ENCODE measurements around the gene ECI2. TPM values are rescaled to one million over a fixed set of nuclear protein-coding genes. Genes with fewer than 3 reads are reported as not detected.

The ECI2 gene
- total and polyA plus RNA-seq, 2 of the 13 experiments (the other 11 are each of a cell fraction or from before 2014, with no cell fraction given): 78.5 to 228 TPM

DNA sequence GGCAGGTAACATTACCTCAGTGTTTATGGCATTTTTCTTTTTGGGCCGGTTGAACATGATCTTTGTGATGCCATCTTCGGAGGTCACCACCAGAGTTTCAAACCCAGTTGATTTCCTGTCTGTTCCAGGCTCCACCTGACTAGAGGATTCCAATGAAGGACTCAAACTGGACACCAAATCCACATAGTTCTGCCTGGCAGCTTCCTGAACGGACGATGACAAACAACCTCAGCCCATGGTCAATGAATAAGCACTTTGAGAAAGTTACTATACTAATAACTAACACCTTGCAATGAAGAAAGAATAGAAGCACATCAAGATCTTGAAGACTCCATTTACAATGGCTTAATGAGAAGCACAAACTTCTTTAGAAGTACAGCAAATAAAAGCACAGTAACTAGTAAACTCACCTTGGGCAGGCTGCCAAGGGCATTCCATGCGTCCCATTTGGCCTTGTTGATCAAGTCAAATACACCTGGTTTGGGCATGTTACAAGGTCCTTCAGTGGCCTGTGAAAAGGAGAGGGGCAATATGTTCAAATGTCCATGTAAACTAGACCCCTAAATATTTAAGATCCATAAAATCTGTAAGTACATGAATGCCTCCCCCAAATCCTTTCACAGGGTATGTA lies 4.9 kb downstream of the ECI2 start (continued):
- TF ChIP-seq MAF1 (CRISPR knock-in tag; IDR thresholded peaks at IDR 0.05; ENCODE audit: borderline replicate concordance) (no peak), SOX6 (IDR thresholded peaks at IDR 0.05) (no peak), SOX6 (CRISPR knock-in tag; IDR thresholded peaks at IDR 0.05) (peak; percentile 61), ZC3H13 (CRISPR knock-in tag; IDR thresholded peaks at IDR 0.05) (no peak), ZNF333 (CRISPR knock-in tag; IDR thresholded peaks at IDR 0.05; ENCODE audit: borderline replicate concordance) (no peak), ZNF256 (CRISPR knock-in tag; conservative IDR thresholded peaks at IDR 0.05) (no peak), ZNF790 (CRISPR knock-in tag; IDR thresholded peaks at IDR 0.05; ENCODE audit: borderline replicate concordance) (no peak), HDAC6 (IDR thresholded peaks at IDR 0.05; ENCODE audit: low read depth, low read length) (no peak), RFXAP (CRISPR knock-in tag; IDR thresholded peaks at IDR 0.05; ENCODE audit: borderline replicate concordance) (no peak), GATAD2A (CRISPR knock-in tag; IDR thresholded peaks at IDR 0.05) (peak; percentile 90), ZNF138 (CRISPR knock-in tag; IDR thresholded peaks at IDR 0.05; ENCODE audit: low read depth) (no peak), ZNF543 (CRISPR knock-in tag; IDR thresholded peaks at IDR 0.05) (no peak)
- TF ChIP-seq, protein P1, sequence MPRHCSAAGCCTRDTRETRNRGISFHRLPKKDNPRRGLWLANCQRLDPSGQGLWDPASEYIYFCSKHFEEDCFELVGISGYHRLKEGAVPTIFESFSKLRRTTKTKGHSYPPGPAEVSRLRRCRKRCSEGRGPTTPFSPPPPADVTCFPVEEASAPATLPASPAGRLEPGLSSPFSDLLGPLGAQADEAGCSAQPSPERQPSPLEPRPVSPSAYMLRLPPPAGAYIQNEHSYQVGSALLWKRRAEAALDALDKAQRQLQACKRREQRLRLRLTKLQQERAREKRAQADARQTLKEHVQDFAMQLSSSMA (CRISPR knock-in tag; IDR thresholded peaks at IDR 0.05): no peak
- TF ChIP-seq, protein P2, sequence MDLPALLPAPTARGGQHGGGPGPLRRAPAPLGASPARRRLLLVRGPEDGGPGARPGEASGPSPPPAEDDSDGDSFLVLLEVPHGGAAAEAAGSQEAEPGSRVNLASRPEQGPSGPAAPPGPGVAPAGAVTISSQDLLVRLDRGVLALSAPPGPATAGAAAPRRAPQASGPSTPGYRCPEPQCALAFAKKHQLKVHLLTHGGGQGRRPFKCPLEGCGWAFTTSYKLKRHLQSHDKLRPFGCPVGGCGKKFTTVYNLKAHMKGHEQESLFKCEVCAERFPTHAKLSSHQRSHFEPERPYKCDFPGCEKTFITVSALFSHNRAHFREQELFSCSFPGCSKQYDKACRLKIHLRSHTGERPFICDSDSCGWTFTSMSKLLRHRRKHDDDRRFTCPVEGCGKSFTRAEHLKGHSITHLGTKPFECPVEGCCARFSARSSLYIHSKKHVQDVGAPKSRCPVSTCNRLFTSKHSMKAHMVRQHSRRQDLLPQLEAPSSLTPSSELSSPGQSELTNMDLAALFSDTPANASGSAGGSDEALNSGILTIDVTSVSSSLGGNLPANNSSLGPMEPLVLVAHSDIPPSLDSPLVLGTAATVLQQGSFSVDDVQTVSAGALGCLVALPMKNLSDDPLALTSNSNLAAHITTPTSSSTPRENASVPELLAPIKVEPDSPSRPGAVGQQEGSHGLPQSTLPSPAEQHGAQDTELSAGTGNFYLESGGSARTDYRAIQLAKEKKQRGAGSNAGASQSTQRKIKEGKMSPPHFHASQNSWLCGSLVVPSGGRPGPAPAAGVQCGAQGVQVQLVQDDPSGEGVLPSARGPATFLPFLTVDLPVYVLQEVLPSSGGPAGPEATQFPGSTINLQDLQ (CRISPR knock-in tag; IDR thresholded peaks at IDR 0.05): no peak
- TF ChIP-seq, protein P3, sequence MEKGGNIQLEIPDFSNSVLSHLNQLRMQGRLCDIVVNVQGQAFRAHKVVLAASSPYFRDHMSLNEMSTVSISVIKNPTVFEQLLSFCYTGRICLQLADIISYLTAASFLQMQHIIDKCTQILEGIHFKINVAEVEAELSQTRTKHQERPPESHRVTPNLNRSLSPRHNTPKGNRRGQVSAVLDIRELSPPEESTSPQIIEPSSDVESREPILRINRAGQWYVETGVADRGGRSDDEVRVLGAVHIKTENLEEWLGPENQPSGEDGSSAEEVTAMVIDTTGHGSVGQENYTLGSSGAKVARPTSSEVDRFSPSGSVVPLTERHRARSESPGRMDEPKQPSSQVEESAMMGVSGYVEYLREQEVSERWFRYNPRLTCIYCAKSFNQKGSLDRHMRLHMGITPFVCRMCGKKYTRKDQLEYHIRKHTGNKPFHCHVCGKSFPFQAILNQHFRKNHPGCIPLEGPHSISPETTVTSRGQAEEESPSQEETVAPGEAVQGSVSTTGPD (CRISPR knock-in tag; IDR thresholded peaks at IDR 0.05): no peak
- TF ChIP-seq, protein P4, sequence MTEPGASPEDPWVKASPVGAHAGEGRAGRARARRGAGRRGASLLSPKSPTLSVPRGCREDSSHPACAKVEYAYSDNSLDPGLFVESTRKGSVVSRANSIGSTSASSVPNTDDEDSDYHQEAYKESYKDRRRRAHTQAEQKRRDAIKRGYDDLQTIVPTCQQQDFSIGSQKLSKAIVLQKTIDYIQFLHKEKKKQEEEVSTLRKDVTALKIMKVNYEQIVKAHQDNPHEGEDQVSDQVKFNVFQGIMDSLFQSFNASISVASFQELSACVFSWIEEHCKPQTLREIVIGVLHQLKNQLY (CRISPR knock-in tag; IDR thresholded peaks at IDR 0.05): 0 out of 2 replicates have a peak, but pooled peaks have one; percentile 24
- TF ChIP-seq, protein P5, sequence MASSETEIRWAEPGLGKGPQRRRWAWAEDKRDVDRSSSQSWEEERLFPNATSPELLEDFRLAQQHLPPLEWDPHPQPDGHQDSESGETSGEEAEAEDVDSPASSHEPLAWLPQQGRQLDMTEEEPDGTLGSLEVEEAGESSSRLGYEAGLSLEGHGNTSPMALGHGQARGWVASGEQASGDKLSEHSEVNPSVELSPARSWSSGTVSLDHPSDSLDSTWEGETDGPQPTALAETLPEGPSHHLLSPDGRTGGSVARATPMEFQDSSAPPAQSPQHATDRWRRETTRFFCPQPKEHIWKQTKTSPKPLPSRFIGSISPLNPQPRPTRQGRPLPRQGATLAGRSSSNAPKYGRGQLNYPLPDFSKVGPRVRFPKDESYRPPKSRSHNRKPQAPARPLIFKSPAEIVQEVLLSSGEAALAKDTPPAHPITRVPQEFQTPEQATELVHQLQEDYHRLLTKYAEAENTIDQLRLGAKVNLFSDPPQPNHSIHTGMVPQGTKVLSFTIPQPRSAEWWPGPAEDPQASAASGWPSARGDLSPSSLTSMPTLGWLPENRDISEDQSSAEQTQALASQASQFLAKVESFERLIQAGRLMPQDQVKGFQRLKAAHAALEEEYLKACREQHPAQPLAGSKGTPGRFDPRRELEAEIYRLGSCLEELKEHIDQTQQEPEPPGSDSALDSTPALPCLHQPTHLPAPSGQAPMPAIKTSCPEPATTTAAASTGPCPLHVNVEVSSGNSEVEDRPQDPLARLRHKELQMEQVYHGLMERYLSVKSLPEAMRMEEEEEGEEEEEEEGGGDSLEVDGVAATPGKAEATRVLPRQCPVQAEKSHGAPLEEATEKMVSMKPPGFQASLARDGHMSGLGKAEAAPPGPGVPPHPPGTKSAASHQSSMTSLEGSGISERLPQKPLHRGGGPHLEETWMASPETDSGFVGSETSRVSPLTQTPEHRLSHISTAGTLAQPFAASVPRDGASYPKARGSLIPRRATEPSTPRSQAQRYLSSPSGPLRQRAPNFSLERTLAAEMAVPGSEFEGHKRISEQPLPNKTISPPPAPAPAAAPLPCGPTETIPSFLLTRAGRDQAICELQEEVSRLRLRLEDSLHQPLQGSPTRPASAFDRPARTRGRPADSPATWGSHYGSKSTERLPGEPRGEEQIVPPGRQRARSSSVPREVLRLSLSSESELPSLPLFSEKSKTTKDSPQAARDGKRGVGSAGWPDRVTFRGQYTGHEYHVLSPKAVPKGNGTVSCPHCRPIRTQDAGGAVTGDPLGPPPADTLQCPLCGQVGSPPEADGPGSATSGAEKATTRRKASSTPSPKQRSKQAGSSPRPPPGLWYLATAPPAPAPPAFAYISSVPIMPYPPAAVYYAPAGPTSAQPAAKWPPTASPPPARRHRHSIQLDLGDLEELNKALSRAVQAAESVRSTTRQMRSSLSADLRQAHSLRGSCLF (CRISPR knock-in tag; IDR thresholded peaks at IDR 0.05; ENCODE audit: borderline replicate concordance): no peak
- TF ChIP-seq, protein P6, sequence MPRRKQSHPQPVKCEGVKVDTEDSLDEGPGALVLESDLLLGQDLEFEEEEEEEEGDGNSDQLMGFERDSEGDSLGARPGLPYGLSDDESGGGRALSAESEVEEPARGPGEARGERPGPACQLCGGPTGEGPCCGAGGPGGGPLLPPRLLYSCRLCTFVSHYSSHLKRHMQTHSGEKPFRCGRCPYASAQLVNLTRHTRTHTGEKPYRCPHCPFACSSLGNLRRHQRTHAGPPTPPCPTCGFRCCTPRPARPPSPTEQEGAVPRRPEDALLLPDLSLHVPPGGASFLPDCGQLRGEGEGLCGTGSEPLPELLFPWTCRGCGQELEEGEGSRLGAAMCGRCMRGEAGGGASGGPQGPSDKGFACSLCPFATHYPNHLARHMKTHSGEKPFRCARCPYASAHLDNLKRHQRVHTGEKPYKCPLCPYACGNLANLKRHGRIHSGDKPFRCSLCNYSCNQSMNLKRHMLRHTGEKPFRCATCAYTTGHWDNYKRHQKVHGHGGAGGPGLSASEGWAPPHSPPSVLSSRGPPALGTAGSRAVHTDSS (CRISPR knock-in tag; conservative IDR thresholded peaks at IDR 0.05): no peak

All from HepG2 (cell line).